Liver (tissue), 9 donors: ENCODE measurements around the gene ARHGEF40. TPM values are rescaled to one million over a fixed set of nuclear protein-coding genes. Genes with fewer than 3 reads are reported as not detected.

Source experiments
- DNase-seq: peaks from one replicate; pipeline ENCODE4 v3.0.0-alpha.2; 2017; ENCODE audit warnings: low spot score
- H3K27ac ChIP-seq, 2 donors: one replicate each; pipeline ENCODE4 v1.7.0; 2013; ENCODE audit warnings: inconsistent platforms in 2 of 2, low read length in 2 of 2, control low read depth in 1 of 2, low read depth in 1 of 2, mild to moderate bottlenecking in 1 of 2
- H3K27me3 ChIP-seq, 4 donors: one replicate each; pipeline versions ENCODE4 v1.6.1 to v1.7.0; 2013; ENCODE audit warnings: low read length in 3 of 4, inconsistent platforms in 1 of 4, mild to moderate bottlenecking in 1 of 4, moderate library complexity in 1 of 4; ENCODE audit not compliant: control insufficient read depth in 4 of 4, insufficient read depth in 4 of 4
- H3K36me3 ChIP-seq, 4 donors: one replicate each; pipeline versions ENCODE4 v1.6.1 to v1.7.0; 2013; ENCODE audit warnings: low read length in 3 of 4, mild to moderate bottlenecking in 3 of 4, low read depth in 1 of 4, moderate library complexity in 1 of 4; ENCODE audit not compliant: control insufficient read depth in 4 of 4, insufficient read depth in 3 of 4
- H3K4me1 ChIP-seq, 4 donors: one replicate each; pipeline versions ENCODE4 v1.6.1 to v1.7.0; 2013; ENCODE audit warnings: low read length in 3 of 4, mild to moderate bottlenecking in 3 of 4, moderate library complexity in 1 of 4; ENCODE audit not compliant: control insufficient read depth in 4 of 4, insufficient read depth in 4 of 4
- H3K4me3 ChIP-seq, 3 donors: one replicate each; pipeline versions ENCODE4 v1.6.1 to v1.7.0; 2013; ENCODE audit warnings: low read length in 3 of 3, control low read depth in 1 of 3, low read depth in 1 of 3, mild to moderate bottlenecking in 1 of 3
- H3K9ac ChIP-seq, 2 donors: one replicate each; pipeline ENCODE4 v1.7.0; 2013; ENCODE audit warnings: low read length in 2 of 2, mild to moderate bottlenecking in 2 of 2, moderate library complexity in 2 of 2, control low read depth in 1 of 2, low read depth in 1 of 2
- H3K9me3 ChIP-seq, 4 donors: one replicate each; pipeline versions ENCODE4 v1.6.1 to v1.7.0; 2013; ENCODE audit warnings: low read length in 3 of 4; ENCODE audit not compliant: control insufficient read depth in 4 of 4
- EGR1 ChIP-seq, 2 donors: IDR thresholded peaks; 2 replicates each; pipeline ENCODE4 v1.6.1; 2016 to 2018; ENCODE audit warnings: antibody characterized with exemption in 2 of 2, low read depth in 2 of 2
- FOXA1 ChIP-seq: IDR thresholded peaks from 2 replicates; pipeline ENCODE4 v1.6.1; 2016; ENCODE audit warnings: antibody characterized with exemption
- FOXA2 ChIP-seq: IDR thresholded peaks from 2 replicates; pipeline ENCODE4 v1.6.1; 2016; ENCODE audit warnings: antibody characterized with exemption
- HNF4G ChIP-seq: IDR thresholded peaks from 2 replicates; pipeline ENCODE4 v1.6.1; 2016; ENCODE audit warnings: antibody characterized with exemption
- NR2F2 ChIP-seq: IDR thresholded peaks from 2 replicates; pipeline ENCODE4 v1.6.1; 2016; ENCODE audit warnings: antibody characterized with exemption
- RAD21 ChIP-seq, 2 donors: IDR thresholded peaks; 2 replicates each; pipeline ENCODE4 v1.6.1; 2016; ENCODE audit warnings: antibody characterized with exemption in 2 of 2, mild to moderate bottlenecking in 2 of 2
- RXRA ChIP-seq, 2 donors: IDR thresholded peaks; 2 replicates each; pipeline ENCODE4 v1.6.1; 2017 to 2018; ENCODE audit warnings: antibody characterized with exemption in 2 of 2, mild to moderate bottlenecking in 1 of 2
- SP1 ChIP-seq: IDR thresholded peaks from 2 replicates; pipeline ENCODE4 v1.6.1; 2018; ENCODE audit warnings: antibody characterized with exemption, mild to moderate bottlenecking
- YY1 ChIP-seq: IDR thresholded peaks from 2 replicates; pipeline ENCODE4 v1.6.1; 2016; ENCODE audit warnings: antibody characterized with exemption, mild to moderate bottlenecking
- WGBS: extraction: QIAGEN DNeasy Blood & Tissue Kit; methylation state at CpG from one replicate; pipeline ENCODE4 v1.1.7; 2013; 5-methylcytosine and 5-hydroxymethylcytosine counted together
- polyA plus RNA-seq, 2 donors: library from polyadenylated mRNA; stranded (reverse) in 1 of 2; unstranded in 1 of 2; fragments of 200-250 nt in 1 of 2; fragments of >200 nt in 1 of 2; fragmentation: Nextera tagmentation in 1 of 2; extraction: Ambion mirVana in 1 of 2; gene quantifications; one replicate each; pipeline versions ENCODE4 v1.2.1 to v1.2.3, GENCODE V29; 2013 to 2015
- total RNA-seq, 2 donors: library from RNA; depleted of rRNA; stranded (reverse); fragments of >200 nt; gene quantifications; one replicate each; pipeline ENCODE4 v1.2.3, GENCODE V29; 2014
- TF ChIP-seq, protein P1 (sequence below): fragments of 150-350 bp; IDR thresholded peaks from 2 replicates; pipeline ENCODE4 v1.5.1; 2017; ENCODE audit warnings: improper control_type of control experiment, low read depth, low read length; ENCODE audit not compliant: missing input control
- TF ChIP-seq, protein P2 (sequence below): IDR thresholded peaks from 2 replicates; pipeline ENCODE4 v1.6.1; 2016; ENCODE audit warnings: antibody characterized with exemption
- TF ChIP-seq, protein P3 (sequence below): IDR thresholded peaks from 2 replicates; pipeline ENCODE4 v1.6.1; 2016; ENCODE audit warnings: antibody characterized with exemption, mild to moderate bottlenecking
- TF ChIP-seq, protein P4 (sequence below): IDR thresholded peaks from 2 replicates; pipeline ENCODE4 v1.6.1; 2016; ENCODE audit warnings: antibody characterized with exemption
- TF ChIP-seq, protein P5 (sequence below): IDR thresholded peaks from 2 replicates; pipeline ENCODE4 v1.6.1; 2016; ENCODE audit warnings: antibody characterized with exemption
- donor health status: healthy.
- donor health status: healthy.
- donor health status: healthy.
- donor health status: healthy.
- donor health status: healthy.

The ARHGEF40 gene
- total and polyA plus RNA-seq, 4 donors, result 9.3 to 42.5 (median 16.9) TPM

DNA sequence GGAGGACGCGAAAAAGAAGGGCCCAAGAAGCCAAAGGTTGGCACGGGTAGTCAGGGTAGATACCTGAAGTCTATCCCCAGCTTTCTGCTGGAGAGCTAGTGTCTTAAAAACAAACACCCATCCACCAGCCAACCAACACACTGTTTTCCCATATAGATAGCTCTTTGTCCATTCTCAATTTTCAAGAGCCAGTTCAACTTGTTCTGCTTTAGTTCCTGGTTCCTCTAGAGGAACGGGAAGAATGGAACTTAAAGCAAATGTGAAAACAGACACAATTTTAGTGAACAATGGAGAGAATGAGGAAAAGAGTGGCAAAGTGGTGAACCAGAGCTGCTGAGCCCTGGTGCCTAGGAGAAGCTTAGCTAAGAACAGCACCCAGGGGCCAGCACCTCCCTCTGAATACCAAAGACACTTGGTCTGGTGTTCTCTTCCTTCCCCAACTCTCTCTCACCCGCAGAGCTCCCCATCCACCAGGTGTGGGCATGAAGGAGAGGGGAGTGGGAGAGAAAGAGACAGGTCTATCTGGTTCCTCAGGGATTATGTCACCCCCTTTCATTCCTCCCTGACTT lies 49.0 kb upstream of the ARHGEF40 start (continued):
- TF ChIP-seq, protein P1, sequence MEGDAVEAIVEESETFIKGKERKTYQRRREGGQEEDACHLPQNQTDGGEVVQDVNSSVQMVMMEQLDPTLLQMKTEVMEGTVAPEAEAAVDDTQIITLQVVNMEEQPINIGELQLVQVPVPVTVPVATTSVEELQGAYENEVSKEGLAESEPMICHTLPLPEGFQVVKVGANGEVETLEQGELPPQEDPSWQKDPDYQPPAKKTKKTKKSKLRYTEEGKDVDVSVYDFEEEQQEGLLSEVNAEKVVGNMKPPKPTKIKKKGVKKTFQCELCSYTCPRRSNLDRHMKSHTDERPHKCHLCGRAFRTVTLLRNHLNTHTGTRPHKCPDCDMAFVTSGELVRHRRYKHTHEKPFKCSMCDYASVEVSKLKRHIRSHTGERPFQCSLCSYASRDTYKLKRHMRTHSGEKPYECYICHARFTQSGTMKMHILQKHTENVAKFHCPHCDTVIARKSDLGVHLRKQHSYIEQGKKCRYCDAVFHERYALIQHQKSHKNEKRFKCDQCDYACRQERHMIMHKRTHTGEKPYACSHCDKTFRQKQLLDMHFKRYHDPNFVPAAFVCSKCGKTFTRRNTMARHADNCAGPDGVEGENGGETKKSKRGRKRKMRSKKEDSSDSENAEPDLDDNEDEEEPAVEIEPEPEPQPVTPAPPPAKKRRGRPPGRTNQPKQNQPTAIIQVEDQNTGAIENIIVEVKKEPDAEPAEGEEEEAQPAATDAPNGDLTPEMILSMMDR, result no peak
- TF ChIP-seq, protein P2, sequence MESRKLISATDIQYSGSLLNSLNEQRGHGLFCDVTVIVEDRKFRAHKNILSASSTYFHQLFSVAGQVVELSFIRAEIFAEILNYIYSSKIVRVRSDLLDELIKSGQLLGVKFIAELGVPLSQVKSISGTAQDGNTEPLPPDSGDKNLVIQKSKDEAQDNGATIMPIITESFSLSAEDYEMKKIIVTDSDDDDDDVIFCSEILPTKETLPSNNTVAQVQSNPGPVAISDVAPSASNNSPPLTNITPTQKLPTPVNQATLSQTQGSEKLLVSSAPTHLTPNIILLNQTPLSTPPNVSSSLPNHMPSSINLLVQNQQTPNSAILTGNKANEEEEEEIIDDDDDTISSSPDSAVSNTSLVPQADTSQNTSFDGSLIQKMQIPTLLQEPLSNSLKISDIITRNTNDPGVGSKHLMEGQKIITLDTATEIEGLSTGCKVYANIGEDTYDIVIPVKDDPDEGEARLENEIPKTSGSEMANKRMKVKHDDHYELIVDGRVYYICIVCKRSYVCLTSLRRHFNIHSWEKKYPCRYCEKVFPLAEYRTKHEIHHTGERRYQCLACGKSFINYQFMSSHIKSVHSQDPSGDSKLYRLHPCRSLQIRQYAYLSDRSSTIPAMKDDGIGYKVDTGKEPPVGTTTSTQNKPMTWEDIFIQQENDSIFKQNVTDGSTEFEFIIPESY, result no peak
- TF ChIP-seq HNF4G (no peak), RAD21 (IDR thresholded peaks at IDR 0.05) (no peak), EGR1 (IDR thresholded peaks at IDR 0.05; ENCODE audit: low read depth in 2 of 2) (no peak), FOXA1 (no peak)

DNA sequence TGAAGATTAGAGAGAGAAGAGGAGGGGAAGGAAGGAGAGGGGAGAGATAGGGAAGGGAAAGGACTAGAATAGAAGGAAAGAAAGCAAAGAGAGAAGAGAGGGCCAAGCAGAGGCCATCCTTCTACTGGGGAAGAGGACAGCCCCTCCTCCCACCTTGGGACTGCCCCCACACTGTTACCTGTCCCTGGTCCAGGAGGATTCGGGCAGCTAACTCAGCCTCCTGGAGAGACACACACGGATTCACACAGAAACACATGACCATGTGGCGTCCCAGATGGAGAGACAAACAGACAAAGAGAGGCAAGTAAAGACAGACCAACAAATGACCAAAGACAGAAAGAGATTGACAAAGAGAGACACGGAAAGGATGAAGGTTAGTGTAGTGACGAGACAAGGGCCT lies 47.4 kb upstream of the ARHGEF40 start:
- Histone ChIP-seq H3K4me3 (peak overlapping the region in 1 of 3 donors; percentile 28), H3K9ac (no peak overlapping the region), H3K4me1 (peaks cover 3 to 59% (median 41%) of the 10 kb centered on the region in 4 donors), H3K36me3 (peaks cover 6 to 39% (median 34%) of the 10 kb centered on the region in 4 donors), H3K27me3 (no peaks in the 10 kb centered on the region), H3K27ac (peak overlapping the region; percentile 77 to 87), H3K9me3 (no peaks in the 10 kb centered on the region)
- 35% methylated on average over 5 of the region's 5 CpGs for WGBS
- TF ChIP-seq, protein P2, result no peak
- no peak for TF ChIP-seq YY1
- TF ChIP-seq, protein P3, sequence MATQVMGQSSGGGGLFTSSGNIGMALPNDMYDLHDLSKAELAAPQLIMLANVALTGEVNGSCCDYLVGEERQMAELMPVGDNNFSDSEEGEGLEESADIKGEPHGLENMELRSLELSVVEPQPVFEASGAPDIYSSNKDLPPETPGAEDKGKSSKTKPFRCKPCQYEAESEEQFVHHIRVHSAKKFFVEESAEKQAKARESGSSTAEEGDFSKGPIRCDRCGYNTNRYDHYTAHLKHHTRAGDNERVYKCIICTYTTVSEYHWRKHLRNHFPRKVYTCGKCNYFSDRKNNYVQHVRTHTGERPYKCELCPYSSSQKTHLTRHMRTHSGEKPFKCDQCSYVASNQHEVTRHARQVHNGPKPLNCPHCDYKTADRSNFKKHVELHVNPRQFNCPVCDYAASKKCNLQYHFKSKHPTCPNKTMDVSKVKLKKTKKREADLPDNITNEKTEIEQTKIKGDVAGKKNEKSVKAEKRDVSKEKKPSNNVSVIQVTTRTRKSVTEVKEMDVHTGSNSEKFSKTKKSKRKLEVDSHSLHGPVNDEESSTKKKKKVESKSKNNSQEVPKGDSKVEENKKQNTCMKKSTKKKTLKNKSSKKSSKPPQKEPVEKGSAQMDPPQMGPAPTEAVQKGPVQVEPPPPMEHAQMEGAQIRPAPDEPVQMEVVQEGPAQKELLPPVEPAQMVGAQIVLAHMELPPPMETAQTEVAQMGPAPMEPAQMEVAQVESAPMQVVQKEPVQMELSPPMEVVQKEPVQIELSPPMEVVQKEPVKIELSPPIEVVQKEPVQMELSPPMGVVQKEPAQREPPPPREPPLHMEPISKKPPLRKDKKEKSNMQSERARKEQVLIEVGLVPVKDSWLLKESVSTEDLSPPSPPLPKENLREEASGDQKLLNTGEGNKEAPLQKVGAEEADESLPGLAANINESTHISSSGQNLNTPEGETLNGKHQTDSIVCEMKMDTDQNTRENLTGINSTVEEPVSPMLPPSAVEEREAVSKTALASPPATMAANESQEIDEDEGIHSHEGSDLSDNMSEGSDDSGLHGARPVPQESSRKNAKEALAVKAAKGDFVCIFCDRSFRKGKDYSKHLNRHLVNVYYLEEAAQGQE, result no peak
- no peak for TF ChIP-seq SP1
- TF ChIP-seq RXRA (IDR thresholded peaks at IDR 0.05), result no peak
- TF ChIP-seq NR2F2, result no peak
- no peak for TF ChIP-seq FOXA2
- TF ChIP-seq, protein P4, sequence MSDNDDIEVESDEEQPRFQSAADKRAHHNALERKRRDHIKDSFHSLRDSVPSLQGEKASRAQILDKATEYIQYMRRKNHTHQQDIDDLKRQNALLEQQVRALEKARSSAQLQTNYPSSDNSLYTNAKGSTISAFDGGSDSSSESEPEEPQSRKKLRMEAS, result no peak
- TF ChIP-seq, protein P1, result no peak
- TF ChIP-seq, protein P5, sequence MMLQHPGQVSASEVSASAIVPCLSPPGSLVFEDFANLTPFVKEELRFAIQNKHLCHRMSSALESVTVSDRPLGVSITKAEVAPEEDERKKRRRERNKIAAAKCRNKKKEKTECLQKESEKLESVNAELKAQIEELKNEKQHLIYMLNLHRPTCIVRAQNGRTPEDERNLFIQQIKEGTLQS, result no peak
- TF ChIP-seq RAD21 (IDR thresholded peaks at IDR 0.05), result no peak
- no peak for DNase-seq
